NT2/D1 (cell line): ENCODE data around the gene MRTFA.

Source experiments
- SUZ12 ChIP-seq: IDR thresholded peaks from 2 replicates; pipeline ENCODE4 v1.6.1; 2011; ENCODE audit not compliant: insufficient read length, insufficient read depth; ENCODE audit errors: extremely low read depth
- YY1 ChIP-seq: IDR thresholded peaks from 2 replicates; pipeline ENCODE4 v1.6.1; 2011; ENCODE audit not compliant: insufficient read length, insufficient read depth
- ZNF274 ChIP-seq: IDR thresholded peaks from 2 replicates; pipeline ENCODE4 v1.6.1; 2011; ENCODE audit warnings: mild to moderate bottlenecking, low read depth, low read length

GRCh38 chr22:40397396-40397795 is 239.1 kb downstream of the MRTFA start:
- TF ChIP-seq ZNF274 = no peak
- TF ChIP-seq YY1 = no peak
- no peak for TF ChIP-seq SUZ12
